Astrocyte of the cerebellum (primary cell): ENCODE data around the gene TRABD2A.
"Not testable (repeated sequence)": the region's sequence is repeated elsewhere in the genome, so short reads cannot be mapped to it uniquely, and the experiment has no call there.

ENCODE experiments used
- DNase-seq: peaks from one replicate; pipeline ENCODE4 v3.0.0-alpha.2; 2011; ENCODE audit warnings: low read depth
- H3K4me3 ChIP-seq: 2 replicates; pipeline ENCODE4 v1.5.1; 2011; ENCODE audit warnings: mild to moderate bottlenecking, low read depth, low read length, moderate library complexity
- in situ Hi-C: cut with HindIII; loops from 2 replicates; pipeline ENCODE4 v1.10.0; 2017; ENCODE audit warnings: low sequenced_read_pairs
- TF ChIP-seq, protein P1 (sequence below): IDR thresholded peaks from 2 replicates; pipeline ENCODE4 v1.5.1; 2012; ENCODE audit warnings: low read length, low read depth, moderate library complexity, mild to moderate bottlenecking; ENCODE audit errors: missing control alignments

Gene TRABD2A

GRCh38 chr2:84923009-84923408, 42.1 kb upstream of the TRABD2A start:
- H3K4me3 ChIP-seq: no peak overlapping the region
- in situ Hi-C loops: no loop called here
- TF ChIP-seq, protein P1, sequence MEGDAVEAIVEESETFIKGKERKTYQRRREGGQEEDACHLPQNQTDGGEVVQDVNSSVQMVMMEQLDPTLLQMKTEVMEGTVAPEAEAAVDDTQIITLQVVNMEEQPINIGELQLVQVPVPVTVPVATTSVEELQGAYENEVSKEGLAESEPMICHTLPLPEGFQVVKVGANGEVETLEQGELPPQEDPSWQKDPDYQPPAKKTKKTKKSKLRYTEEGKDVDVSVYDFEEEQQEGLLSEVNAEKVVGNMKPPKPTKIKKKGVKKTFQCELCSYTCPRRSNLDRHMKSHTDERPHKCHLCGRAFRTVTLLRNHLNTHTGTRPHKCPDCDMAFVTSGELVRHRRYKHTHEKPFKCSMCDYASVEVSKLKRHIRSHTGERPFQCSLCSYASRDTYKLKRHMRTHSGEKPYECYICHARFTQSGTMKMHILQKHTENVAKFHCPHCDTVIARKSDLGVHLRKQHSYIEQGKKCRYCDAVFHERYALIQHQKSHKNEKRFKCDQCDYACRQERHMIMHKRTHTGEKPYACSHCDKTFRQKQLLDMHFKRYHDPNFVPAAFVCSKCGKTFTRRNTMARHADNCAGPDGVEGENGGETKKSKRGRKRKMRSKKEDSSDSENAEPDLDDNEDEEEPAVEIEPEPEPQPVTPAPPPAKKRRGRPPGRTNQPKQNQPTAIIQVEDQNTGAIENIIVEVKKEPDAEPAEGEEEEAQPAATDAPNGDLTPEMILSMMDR: no peak
- DNase-seq: no peak

DNA sequence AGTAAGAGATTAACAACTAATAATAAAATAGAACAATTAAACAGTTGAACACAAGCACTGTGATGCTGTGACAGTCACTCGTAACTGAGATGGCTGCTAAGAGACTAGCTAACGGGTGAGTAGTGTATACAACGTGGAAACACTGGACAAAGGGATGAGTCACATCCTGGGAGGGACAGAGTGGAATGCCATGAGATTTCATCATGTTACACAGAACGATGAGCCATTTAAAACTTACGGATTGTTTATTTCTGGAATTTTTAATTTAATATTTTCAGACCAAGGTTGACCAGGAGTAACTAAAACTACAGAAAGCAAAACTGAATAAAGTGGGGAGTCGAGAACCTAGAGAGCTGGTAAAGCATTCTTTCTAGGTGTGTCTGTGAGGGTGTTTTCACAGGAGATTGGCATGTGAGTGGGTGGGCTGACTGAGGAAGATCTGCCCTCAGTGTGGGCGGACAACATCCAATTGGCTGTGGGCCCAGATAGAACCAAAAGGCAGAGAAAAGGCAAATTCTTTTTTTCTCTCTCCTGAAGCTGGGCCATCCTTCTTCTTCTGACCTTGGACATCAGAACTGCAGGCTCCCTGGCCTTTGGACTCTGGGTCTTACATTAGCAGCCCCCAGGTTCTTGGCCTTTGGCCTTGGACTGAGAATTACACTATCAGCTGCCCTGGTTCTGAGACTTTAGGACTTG, 39.1 kb upstream of the TRABD2A start:
- in situ Hi-C loops: loop anchor here (5.0 kb wide), 1 partner anchor 73 kb away; no protein-coding TSS in a partner anchor
- TF ChIP-seq, protein P1: no peak
- DNase-seq: peak; percentile 89
- peak overlapping the region; percentile 8 for H3K4me3 ChIP-seq

DNA sequence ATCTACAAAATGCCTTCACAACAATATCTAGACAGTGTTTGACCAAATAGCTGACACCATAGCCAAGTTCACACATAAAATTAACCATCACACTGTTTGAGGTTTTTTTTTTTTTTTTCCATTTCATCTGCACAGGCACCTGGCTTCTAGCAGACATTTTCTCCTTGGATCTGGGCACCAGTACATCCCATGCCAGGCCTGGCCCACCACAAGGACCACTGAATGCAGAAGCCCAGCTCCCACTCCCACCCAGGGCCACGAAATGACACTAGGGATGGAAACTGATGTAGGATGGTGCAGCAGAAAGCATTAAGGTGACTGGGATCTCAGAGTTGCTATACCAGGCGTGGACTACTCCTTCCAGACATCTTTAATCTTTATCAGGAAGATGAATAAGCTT, 37.5 kb upstream of the TRABD2A start:
- TF ChIP-seq, protein P1: no peak
- in situ Hi-C loops: loop anchor here (5.0 kb wide), 1 partner anchor 71 kb away; no protein-coding TSS in a partner anchor
- H3K4me3 ChIP-seq: no peak overlapping the region
- no peak for DNase-seq

DNA sequence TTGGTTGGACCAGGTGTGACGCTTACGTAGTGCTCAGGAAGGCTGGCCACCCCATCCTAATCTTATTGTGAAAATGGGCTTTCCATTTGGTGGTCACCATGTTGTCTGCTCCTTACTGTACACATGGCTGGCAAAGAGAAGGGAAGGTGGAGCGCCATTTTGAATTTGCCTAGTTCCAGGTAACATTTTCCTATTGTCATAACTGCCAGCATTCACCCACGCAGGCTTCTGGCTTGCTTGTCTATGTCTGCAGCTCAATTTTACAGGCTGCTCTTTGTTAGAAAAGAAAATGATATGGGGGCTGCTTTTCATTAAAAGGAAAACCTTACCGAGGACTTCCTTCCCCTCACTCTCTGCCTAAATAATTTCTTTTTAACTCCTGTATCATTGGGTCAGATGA, 36.9 kb upstream of the TRABD2A start:
- H3K4me3 ChIP-seq, DNase-seq: not testable (repeated sequence)
- in situ Hi-C loops: loop anchor here (5.0 kb wide), 1 partner anchor 71 kb away; no protein-coding TSS in a partner anchor

DNA sequence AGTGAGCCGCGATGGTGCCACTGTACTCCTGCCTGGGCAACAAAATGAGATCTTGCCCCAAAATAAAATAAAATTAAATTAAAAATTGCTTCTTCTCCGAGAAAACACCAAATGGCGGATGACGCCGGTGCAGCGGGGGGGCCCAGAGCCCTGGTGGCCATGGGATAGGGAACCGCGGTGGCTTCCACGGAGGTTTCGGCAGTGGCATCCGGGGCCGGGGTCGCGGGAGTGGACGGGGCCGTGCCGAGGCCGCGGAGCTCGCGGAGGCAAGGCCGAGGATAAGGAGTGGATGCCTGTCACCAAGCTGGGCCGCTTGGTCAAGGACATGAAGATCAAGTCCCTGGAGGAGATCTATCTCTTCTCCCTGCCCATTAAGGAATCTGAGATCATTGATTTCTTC, 34.8 kb upstream of the TRABD2A start:
- H3K4me3 ChIP-seq, DNase-seq: not testable (repeated sequence)
- in situ Hi-C loops: loop anchor here (5.0 kb wide), 1 partner anchor 68 kb away; no protein-coding TSS in a partner anchor

- in situ Hi-C loops: no loop called here
- no peak overlapping the region for H3K4me3 ChIP-seq
- DNase-seq: no peak
- TF ChIP-seq, protein P1: no peak
Observed at GRCh38 chr2:84914334-84914733, 33.5 kb upstream of the TRABD2A start.

DNA sequence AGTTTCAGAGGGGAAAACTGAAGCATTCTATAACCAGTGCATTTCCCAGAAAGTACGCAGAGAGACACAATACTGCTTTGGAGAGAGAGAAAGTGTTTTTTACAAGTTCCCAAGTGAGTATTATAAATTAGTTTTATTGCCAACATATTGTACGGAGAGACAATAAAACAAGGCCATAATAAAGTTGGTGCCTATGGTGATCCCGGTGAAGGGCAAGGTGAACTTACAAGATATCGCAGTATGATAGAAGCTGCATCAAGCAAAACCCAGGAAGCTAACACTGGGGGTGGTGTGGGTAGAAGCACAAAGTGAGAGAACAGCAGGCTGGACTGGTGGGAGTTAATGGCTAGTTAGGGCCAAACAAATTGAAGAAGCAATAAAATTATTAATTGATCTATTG, 32.1 kb upstream of the TRABD2A start:
- no peak overlapping the region for H3K4me3 ChIP-seq
- in situ Hi-C loops: no loop called here
- TF ChIP-seq, protein P1: no peak
- no peak for DNase-seq
